GM12878 (cell line): ENCODE results near the gene HEXIM2. TPM values are rescaled to one million over a fixed set of nuclear protein-coding genes. Genes with fewer than 3 reads are reported as not detected.

ENCODE experiments used
- ATAC-seq: fragments of 200-7000 bp; cut with Tn5 transposase; 3 replicates; pipeline ENCODE4 v1.9.1; 2020; ENCODE audit warnings: mild to moderate bottlenecking, moderate library complexity
- BruUV-seq: library from RNA; stranded (reverse); fragments of 400-500 nt; replicated peaks from 2 replicates; lab custom pipeline; 2021; lab: Mats Ljungman, UMichigan
- CTCF ChIA-PET: fragments of 300-600 bp; sonication (Branson Sonifier 250); formaldehyde crosslinking; extraction: SDS; loops from one replicate; lab custom pipeline; 2021; ENCODE audit warnings: inconsistent platforms; lab: Yijun Ruan, JAX
- POLR2A ChIA-PET: fragments of 350-600 bp; formaldehyde crosslinking; extraction: SDS; loops from one replicate; lab custom pipeline; 2021; ENCODE audit warnings: inconsistent platforms; lab: Charles Lee
- RAD21 ChIA-PET: fragments of 300-600 bp; sonication (Branson Sonifier 250); formaldehyde crosslinking; loops from one replicate; lab custom pipeline; 2023; ENCODE audit warnings: antibody characterized with exemption; ENCODE audit not compliant: unreplicated experiment; lab: Charles Lee
- SMC1A ChIA-PET: fragments of 300-600 bp; sonication (Branson Sonifier 250); formaldehyde crosslinking; loops from one replicate; lab custom pipeline; 2023; ENCODE audit not compliant: unreplicated experiment, uncharacterized antibody; lab: Charles Lee
- DNase-seq: peaks from one replicate; pipeline ENCODE4 v3.0.0-alpha.2; 2011; ENCODE audit warnings: low read depth, low spot score
- FAIRE-seq: peaks from 3 replicates; lab custom pipeline; 2011; peaks lifted over from hg19 to GRCh38; lab: Jason Lieb, UNC
- H2AFZ ChIP-seq: 2 replicates; pipeline ENCODE4 v1.6.0; 2011; ENCODE audit warnings: low read depth, low read length, control low read depth; ENCODE audit not compliant: control insufficient read depth
- H3K27ac ChIP-seq: 2 replicates; pipeline ENCODE4 v1.5.1; 2011; ENCODE audit warnings: control low read depth; ENCODE audit not compliant: control insufficient read depth, insufficient read depth
- H3K27me3 ChIP-seq, 2 experiments: replicated peaks in 1 of 2; 2 replicates each; pipeline versions ENCODE4 v1.6.0 to v1.6.1; 2011; ENCODE audit warnings: low read length in 1 of 2; ENCODE audit not compliant: control insufficient read depth in 2 of 2, insufficient read depth in 2 of 2
- H3K36me3 ChIP-seq, 2 experiments: 2 replicates each; pipeline ENCODE4 v1.5.1; 2011; ENCODE audit warnings: low read length in 1 of 2; ENCODE audit not compliant: control insufficient read depth in 2 of 2, insufficient read depth in 2 of 2
- H3K4me1 ChIP-seq: 2 replicates; pipeline ENCODE4 v1.6.1; 2011; ENCODE audit warnings: mild to moderate bottlenecking, low read length, moderate library complexity, mixed read lengths; ENCODE audit not compliant: control insufficient read depth, insufficient read depth
- H3K4me2 ChIP-seq: 2 replicates; pipeline ENCODE4 v1.6.0; 2011; ENCODE audit warnings: control low read depth; ENCODE audit not compliant: control insufficient read depth, insufficient read depth
- H3K4me3 ChIP-seq: fragments of 200-600 bp; sonication (generic); 2 replicates; pipeline ENCODE4 v1.5.1; 2016
- H3K79me2 ChIP-seq: 2 replicates; pipeline ENCODE4 v1.6.0; 2011; ENCODE audit warnings: low read length; ENCODE audit not compliant: control insufficient read depth, insufficient read depth
- H3K9ac ChIP-seq: 2 replicates; pipeline ENCODE4 v1.8.0; 2011; ENCODE audit warnings: low read length, control low read depth, mixed read lengths; ENCODE audit not compliant: control insufficient read depth, insufficient read depth
- H3K9me3 ChIP-seq: replicated peaks from 3 replicates; pipeline ENCODE4 v1.5.1; 2011; ENCODE audit warnings: mild to moderate bottlenecking, low read length; ENCODE audit not compliant: control insufficient read depth, insufficient read depth
- H4K20me1 ChIP-seq: 2 replicates; pipeline ENCODE4 v1.6.0; 2011; ENCODE audit not compliant: control insufficient read depth, insufficient read depth
- BCL11A ChIP-seq: IDR thresholded peaks from 2 replicates; pipeline ENCODE4 v1.6.1; 2011; ENCODE audit warnings: low read depth, low read length
- BMI1 ChIP-seq: fragments of 450-650 bp; IDR thresholded peaks from 2 replicates; pipeline ENCODE4 v1.6.1; 2016; ENCODE audit warnings: mild to moderate bottlenecking, moderate library complexity, borderline replicate concordance
- KDM1A ChIP-seq: fragments of 200-600 bp; sonication (generic); IDR thresholded peaks from 2 replicates; pipeline ENCODE4 v1.6.1; 2016; ENCODE audit warnings: borderline replicate concordance
- MYB ChIP-seq: fragments of 150-350 bp; IDR thresholded peaks from 2 replicates; pipeline ENCODE4 v1.6.1; 2014; ENCODE audit warnings: mild to moderate bottlenecking, low read depth, low read length, borderline replicate concordance
- NR2C1 ChIP-seq: fragments of 450-650 bp; IDR thresholded peaks from 2 replicates; pipeline ENCODE4 v1.6.1; 2017; ENCODE audit warnings: antibody characterized with exemption, mild to moderate bottlenecking, moderate library complexity
- RAD51 ChIP-seq: fragments of 450-650 bp; IDR thresholded peaks from 2 replicates; pipeline ENCODE4 v1.6.1; 2016; ENCODE audit warnings: moderate library complexity, mild to moderate bottlenecking, inconsistent platforms
- RCOR1 ChIP-seq: conservative IDR thresholded peaks from 2 replicates; pipeline ENCODE4 v1.6.1; 2012; ENCODE audit warnings: low read depth, low read length, improper control_type of control experiment
- SMAD5 ChIP-seq: IDR thresholded peaks from 2 replicates; pipeline ENCODE4 v1.6.1; 2016; ENCODE audit warnings: antibody characterized with exemption, low read depth
- ZBED1 ChIP-seq: IDR thresholded peaks from 2 replicates; pipeline ENCODE4 v1.6.1; 2016; ENCODE audit warnings: borderline replicate concordance
- whole genome bisulfite sequencing: methylation state at CpG from one replicate; pipeline ENCODE4 v1.1.6; 2016; ENCODE audit warnings: low lambda C conversion rate; ENCODE audit not compliant: insufficient replicate concordance, insufficient coverage; ENCODE audit errors: missing lambda C conversion rate; 5-methylcytosine and 5-hydroxymethylcytosine counted together
- in situ Hi-C: fragments of 300-500 bp; cut with MboI; formaldehyde crosslinking; loops from 9 replicates; pipeline ENCODE4 v1.14.3; 2018; ENCODE audit warnings: mixed read lengths
- intact Hi-C: fragments of 100-400 bp; cut with micrococcal nuclease; formaldehyde crosslinking; loops from one replicate; pipeline ENCODE4 v1.14.2; 2022; ENCODE audit not compliant: unreplicated experiment
- polyA plus RNA-seq, 11 experiments: library from polyadenylated mRNA; depleted of rRNA in 4 of 11; unstranded in 6 of 11; stranded (reverse) in 5 of 11; fragments of >200 nt; fragmentation: Nextera tagmentation in 4 of 11; fragmentation: Illumina TruSeq in 1 of 11; extraction: Ambion mirVana in 4 of 11; extraction: Trizol in 1 of 11; gene quantifications; 1 replicate in 1 of 11; 2 replicates in 10 of 11; pipeline versions ENCODE4 v1.2.1 to v1.2.3, GENCODE V29; 2011 to 2016; ENCODE audit warnings: inconsistent platforms in 2 of 11, missing spikeins in 2 of 11, low read depth in 1 of 11
- total RNA-seq, 4 experiments: library from RNA; depleted of rRNA in 3 of 4; stranded (reverse); fragments of >200 nt in 3 of 4; fragmentation: Illumina TruSeq in 1 of 4; extraction: Trizol in 1 of 4; gene quantifications; 2 replicates each; pipeline versions ENCODE4 v1.2.1 to v1.2.3, GENCODE V29; 2013 to 2021

Gene HEXIM2
- total and polyA plus RNA-seq, 10 of the 15 experiments (the other 5 are each of a cell fraction or from before 2014, with no cell fraction given) = 0.10 to 10.3 (median 6.4) TPM

DNA sequence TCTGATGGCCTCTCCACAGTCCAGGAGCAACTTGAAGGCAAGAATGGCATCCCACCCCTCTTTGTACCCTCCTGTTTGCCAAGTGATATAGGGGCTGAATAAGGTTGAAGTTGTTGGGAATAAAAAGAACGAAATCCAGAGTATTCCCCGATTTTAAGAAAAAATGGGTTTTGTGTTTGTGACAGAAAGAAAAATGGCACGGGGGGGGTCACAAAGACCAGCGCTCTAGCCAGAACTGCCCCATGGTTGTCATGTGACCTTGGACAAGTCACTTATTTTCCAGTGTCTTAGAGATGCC, 15.1 kb upstream of the HEXIM2 start:
- ChIA-PET POLR2A (no interaction called here), SMC1A (interaction anchor here (0.7 to 1.5 kb wide), 3 partner anchors 11 to 97 kb away, joined by 3 to 5 read pairs (median 4); partner anchors contain the start of genes ACBD4 and HEXIM2), RAD21 (interaction anchor here (1.6 kb wide), 1 partner anchor 11 kb away, joined by 4 read pairs; the partner anchor contains the start of gene ACBD4), CTCF (interaction anchor here (1.1 to 11.0 kb wide), 3 partner anchors 12 to 51 kb away, joined by 5 to 280 read pairs (median 6); partner anchors contain the start of genes ACBD4 and HEXIM2)
- intact Hi-C loops = loop anchor here (5.0 kb wide), 1 partner anchor 156 kb away; no protein-coding TSS in a partner anchor
- Histone ChIP-seq H3K27ac (peak overlapping the region; percentile 100), H3K36me3 (no peaks in the 10 kb centered on the region), H3K27me3 (no peaks in the 10 kb centered on the region), H4K20me1 (no peaks in the 10 kb centered on the region; the same call in 1 of the 2 replicates), H2AFZ (0 out of 2 replicates have a peak overlapping the region, but pooled peaks have one; percentile 83), H3K4me1 (peaks cover 20% of the 10 kb centered on the region), H3K9me3 (no peaks in the 10 kb centered on the region), H3K79me2 (peaks cover 42% of the 10 kb centered on the region), H3K4me2 (peak overlapping the region; percentile 96), H3K9ac (peak overlapping the region; percentile 98), H3K4me3 (peak overlapping the region; percentile 85)
- ATAC-seq (no peak), FAIRE-seq (no peak), DNase-seq (no peak)
- WGBS = 93% methylated on average over 4 of the region's 4 CpGs
- TF ChIP-seq BMI1 = no peak
- TF ChIP-seq KDM1A = no peak
- TF ChIP-seq BCL11A = no peak
- TF ChIP-seq MYB = no peak
- no peak for TF ChIP-seq ZBED1
- no peak for TF ChIP-seq RCOR1
- TF ChIP-seq RAD51 = no peak; the same call in 1 of the 2 replicates
- no peak for TF ChIP-seq NR2C1
- TF ChIP-seq SMAD5 = no peak
- in situ Hi-C loops = no loop called here
- no TSS peak for BruUV-seq
